ENCODE measurements around the gene YWHAE. TPM values are rescaled to one million over a fixed set of nuclear protein-coding genes. Genes with fewer than 3 reads are reported as not detected.

Gene YWHAE
- total and polyA plus RNA-seq, 10 of the 15 experiments (the other 5 are each of a cell fraction or from before 2014, with no cell fraction given): 189 to 651 (median 469) TPM

DNA sequence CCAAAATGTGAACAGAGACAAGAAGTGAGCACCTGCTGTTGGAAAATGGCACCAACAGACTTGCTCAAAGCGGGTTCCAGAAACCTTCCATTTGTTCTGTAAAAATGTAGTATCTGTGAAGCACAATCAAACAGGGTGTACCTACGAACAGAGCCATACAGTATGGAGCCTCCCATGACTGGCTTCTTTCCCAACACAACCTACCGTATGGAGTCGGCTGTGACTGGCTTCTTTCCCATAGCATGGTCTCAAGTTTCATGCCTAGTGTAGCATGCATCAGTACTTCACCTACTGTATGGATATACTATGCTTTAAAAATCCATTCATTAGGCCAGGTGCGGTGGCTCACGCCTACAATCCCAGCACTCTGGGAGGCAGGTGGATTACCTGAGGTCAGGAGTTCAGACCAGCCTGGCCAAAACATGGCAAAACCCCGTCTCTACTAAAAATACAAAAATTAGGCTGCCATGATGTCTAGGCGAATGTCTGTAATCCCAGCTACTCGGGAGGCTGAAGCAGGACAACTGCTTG lies 26.2 kb downstream of the YWHAE start:
- ATAC-seq (no peak), DNase-seq (ENCODE audit: low read depth, low spot score) (no peak), FAIRE-seq (no peak)
- intact Hi-C loops (cut with micrococcal nuclease; ENCODE audit: unreplicated experiment) (no loop called here), in situ Hi-C loops (cut with MboI) (no loop called here)
- Histone ChIP-seq H3K27me3 (replicated peaks in 1 of 2; ENCODE audit: control insufficient read depth in 2 of 2, insufficient read depth in 2 of 2, low read length in 1 of 2) (no peaks in the 10 kb centered on the region), H4K20me1 (ENCODE audit: control insufficient read depth, insufficient read depth) (peaks cover 42% of the 10 kb centered on the region), H3K27ac (ENCODE audit: control insufficient read depth, insufficient read depth) (no peak overlapping the region), H3K9ac (ENCODE audit: control insufficient read depth, insufficient read depth, low read length) (no peak overlapping the region), H3K4me3 (no peak overlapping the region), H3K79me2 (ENCODE audit: control insufficient read depth, insufficient read depth, low read length) (peaks cover 94% of the 10 kb centered on the region), H3K9me3 (replicated peaks; ENCODE audit: control insufficient read depth, insufficient read depth, low read length) (no peaks in the 10 kb centered on the region), H2AFZ (ENCODE audit: control insufficient read depth, low read depth, low read length) (no peak overlapping the region), H3K4me2 (ENCODE audit: control insufficient read depth, insufficient read depth) (peak overlapping the region; percentile 15), H3K36me3 (ENCODE audit: control insufficient read depth in 2 of 2, insufficient read depth in 2 of 2, low read length in 1 of 2) (peaks cover 9 to 23% of the 10 kb centered on the region in 2 experiments), H3K4me1 (ENCODE audit: control insufficient read depth, insufficient read depth, low read length) (peaks cover 57% of the 10 kb centered on the region)
- SMC1A ChIA-PET (ENCODE audit: uncharacterized antibody, unreplicated experiment): interaction anchor here (0.7 to 4.1 kb wide), 4 partner anchors 7 to 67 kb away, joined by 3 to 40 read pairs (median 5); no protein-coding TSS in a partner anchor
- TF ChIP-seq, protein P1, sequence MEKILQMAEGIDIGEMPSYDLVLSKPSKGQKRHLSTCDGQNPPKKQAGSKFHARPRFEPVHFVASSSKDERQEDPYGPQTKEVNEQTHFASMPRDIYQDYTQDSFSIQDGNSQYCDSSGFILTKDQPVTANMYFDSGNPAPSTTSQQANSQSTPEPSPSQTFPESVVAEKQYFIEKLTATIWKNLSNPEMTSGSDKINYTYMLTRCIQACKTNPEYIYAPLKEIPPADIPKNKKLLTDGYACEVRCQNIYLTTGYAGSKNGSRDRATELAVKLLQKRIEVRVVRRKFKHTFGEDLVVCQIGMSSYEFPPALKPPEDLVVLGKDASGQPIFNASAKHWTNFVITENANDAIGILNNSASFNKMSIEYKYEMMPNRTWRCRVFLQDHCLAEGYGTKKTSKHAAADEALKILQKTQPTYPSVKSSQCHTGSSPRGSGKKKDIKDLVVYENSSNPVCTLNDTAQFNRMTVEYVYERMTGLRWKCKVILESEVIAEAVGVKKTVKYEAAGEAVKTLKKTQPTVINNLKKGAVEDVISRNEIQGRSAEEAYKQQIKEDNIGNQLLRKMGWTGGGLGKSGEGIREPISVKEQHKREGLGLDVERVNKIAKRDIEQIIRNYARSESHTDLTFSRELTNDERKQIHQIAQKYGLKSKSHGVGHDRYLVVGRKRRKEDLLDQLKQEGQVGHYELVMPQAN (conservative IDR thresholded peaks at IDR 0.05): no peak
- TF ChIP-seq SUZ12 (IDR thresholded peaks at IDR 0.05; ENCODE audit: unreplicated experiment): no peak
- TF ChIP-seq, protein P2, sequence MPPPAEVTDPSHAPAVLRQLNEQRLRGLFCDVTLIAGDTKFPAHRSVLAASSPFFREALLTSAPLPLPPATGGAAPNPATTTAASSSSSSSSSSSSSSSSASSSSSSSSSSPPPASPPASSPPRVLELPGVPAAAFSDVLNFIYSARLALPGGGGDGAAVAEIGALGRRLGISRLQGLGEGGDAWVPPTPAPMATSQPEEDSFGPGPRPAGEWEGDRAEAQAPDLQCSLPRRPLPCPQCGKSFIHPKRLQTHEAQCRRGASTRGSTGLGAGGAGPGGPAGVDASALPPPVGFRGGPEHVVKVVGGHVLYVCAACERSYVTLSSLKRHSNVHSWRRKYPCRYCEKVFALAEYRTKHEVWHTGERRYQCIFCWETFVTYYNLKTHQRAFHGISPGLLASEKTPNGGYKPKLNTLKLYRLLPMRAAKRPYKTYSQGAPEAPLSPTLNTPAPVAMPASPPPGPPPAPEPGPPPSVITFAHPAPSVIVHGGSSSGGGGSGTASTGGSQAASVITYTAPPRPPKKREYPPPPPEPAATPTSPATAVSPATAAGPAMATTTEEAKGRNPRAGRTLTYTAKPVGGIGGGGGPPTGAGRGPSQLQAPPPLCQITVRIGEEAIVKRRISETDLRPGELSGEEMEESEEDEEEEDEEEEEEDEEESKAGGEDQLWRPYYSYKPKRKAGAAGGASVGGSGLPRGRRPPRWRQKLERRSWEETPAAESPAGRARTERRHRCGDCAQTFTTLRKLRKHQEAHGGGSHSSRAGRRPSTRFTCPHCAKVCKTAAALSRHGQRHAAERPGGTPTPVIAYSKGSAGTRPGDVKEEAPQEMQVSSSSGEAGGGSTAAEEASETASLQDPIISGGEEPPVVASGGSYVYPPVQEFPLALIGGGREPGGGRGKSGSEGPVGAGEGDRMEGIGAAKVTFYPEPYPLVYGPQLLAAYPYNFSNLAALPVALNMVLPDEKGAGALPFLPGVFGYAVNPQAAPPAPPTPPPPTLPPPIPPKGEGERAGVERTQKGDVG (CRISPR knock-in tag; IDR thresholded peaks at IDR 0.05): no peak
- TF ChIP-seq KAT2A (conservative IDR thresholded peaks at IDR 0.05; ENCODE audit: control insufficient read depth, low read depth, low read length): no peak
- BruUV-seq (replicated peaks): no TSS peak
- WGBS (ENCODE audit: insufficient coverage, insufficient replicate concordance, low lambda C conversion rate, missing lambda C conversion rate): 87% methylated on average over 9 of the region's 9 CpGs
- RAD21 ChIA-PET (ENCODE audit: unreplicated experiment): interaction anchor here (1.0 kb wide), 2 partner anchors 9 to 143 kb away, joined by 5 to 6 read pairs; partner anchors contain the start of gene INPP5K
- CTCF ChIA-PET: interaction anchor here (4.7 kb wide), 1 partner anchor 8 kb away, joined by 42 read pairs; no protein-coding TSS in a partner anchor
- POLR2A ChIA-PET: interaction anchor here (1.0 kb wide), 1 partner anchor 8 kb away, joined by 4 read pairs; no protein-coding TSS in a partner anchor

All from GM12878 (cell line).